Omental fat pad (tissue), 4 donors: ENCODE data around the gene RRBP1. TPM values are rescaled to one million over a fixed set of nuclear protein-coding genes. Genes with fewer than 3 reads are reported as not detected.
"Not testable (repeated sequence)": the region's sequence is repeated elsewhere in the genome, so short reads cannot be mapped to it uniquely, and the experiment has no call there.

Source experiments
- ATAC-seq: fragments of 150-250 bp; one replicate; pipeline ENCODE4 v1.9.1; 2016; ENCODE audit warnings: mild to moderate bottlenecking, moderate library complexity; ENCODE audit not compliant: low FRiP score
- DNase-seq: peaks from one replicate; pipeline ENCODE4 v3.0.0-alpha.2; 2019; ENCODE audit warnings: low spot score
- CTCF ChIP-seq, 3 donors: fragments of 450-650 bp; IDR thresholded peaks; one replicate each; pipeline ENCODE4 v1.5.1; 2016 to 2017; ENCODE audit warnings: antibody characterized with exemption in 3 of 3, mild to moderate bottlenecking in 3 of 3, moderate library complexity in 2 of 3
- total RNA-seq, 4 donors: library from RNA; depleted of rRNA; stranded (reverse); fragments of >200 nt; gene quantifications; one replicate each; pipeline ENCODE4 v1.1.0, GENCODE V29; 2016

Gene RRBP1
- total RNA-seq, 4 donors from 2014 or later = 67.9 to 142 (median 87.2) TPM

DNA sequence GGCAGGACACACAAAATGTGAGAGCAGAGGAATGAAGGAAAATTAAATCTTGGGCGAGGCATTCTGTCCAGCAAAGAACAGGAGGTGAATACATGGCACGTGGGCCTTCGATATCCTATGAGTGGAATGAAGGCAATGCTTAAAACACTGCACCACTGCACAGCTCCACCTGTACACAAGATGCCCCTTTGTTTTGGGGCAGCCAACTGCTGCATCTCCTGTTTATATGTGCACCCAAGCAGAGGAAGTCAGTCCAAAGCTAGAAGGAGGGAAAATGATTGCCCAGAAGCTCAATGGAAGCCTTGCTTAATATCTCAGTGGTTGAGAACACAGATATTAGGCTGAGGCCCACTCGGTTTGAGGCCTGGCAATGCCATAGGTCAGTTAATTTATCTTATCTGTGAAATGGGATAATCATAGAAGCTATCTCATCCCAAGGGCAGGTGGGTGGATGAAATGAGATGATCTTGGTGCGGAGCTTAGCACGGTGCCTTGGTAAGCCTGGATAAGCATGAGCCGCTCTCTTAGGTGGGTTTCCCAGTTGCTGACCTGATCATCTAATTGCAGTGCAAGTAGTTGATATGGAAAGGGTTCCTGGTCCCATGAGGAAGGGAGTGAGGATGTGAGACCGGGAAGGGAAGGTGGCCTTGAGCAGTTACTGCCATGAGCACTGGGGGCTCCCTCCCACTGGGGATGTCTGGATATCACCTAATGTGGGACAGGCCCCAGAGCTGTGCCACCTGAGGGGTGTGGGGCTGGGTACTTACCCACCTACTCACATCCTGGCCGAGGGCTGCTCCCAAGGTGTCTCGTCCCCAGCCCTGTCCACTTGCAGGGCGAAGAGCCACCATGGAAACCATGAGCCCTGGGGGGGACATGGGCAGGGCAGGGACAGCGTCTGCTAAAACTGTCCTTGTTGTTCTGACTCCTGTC, 27.6 kb upstream of the RRBP1 start:
- ATAC-seq (no peak), DNase-seq (no peak)
- TF ChIP-seq CTCF (IDR thresholded peaks at IDR 0.05) = no peak

DNA sequence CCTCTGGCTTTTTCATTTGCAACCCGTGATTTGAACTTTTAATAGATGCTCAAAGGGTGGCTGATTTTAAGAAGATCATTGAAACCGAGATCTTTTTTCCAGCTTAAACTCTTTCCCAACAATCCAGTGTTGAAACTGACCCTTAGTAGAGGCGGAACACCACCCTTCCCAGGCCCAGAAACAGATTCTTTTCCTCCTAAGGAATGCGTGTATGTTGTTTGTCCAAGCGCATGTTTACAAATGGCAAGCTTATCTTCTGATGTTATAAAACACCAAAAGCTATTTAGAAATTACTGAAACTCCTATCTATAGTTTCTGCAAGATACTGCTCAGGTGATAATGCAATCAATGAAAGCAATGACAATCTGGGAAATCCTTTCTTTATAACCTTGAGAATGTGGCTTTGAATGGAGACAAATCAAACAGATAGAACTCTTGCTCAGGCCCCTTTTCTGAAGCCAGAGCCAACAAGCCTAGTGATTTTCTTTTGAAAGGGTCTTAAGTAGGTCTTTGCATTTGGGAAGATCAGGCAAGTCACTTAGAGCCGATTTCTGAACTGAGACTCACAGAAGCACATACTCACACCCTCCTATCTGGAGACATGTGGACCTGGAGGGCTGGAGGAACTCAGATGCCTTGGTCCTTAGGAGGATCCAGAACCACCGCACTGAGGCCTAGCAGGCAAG, 26.8 kb upstream of the RRBP1 start:
- DNase-seq (no peak), ATAC-seq (no peak)
- TF ChIP-seq CTCF (IDR thresholded peaks at IDR 0.05) = no peak

- not testable (repeated sequence) for DNase-seq, ATAC-seq
Observed at GRCh38 chr20:17707951-17708350, 25.9 kb upstream of the RRBP1 start.

GRCh38 chr20:17706632-17707031, 24.6 kb upstream of the RRBP1 start:
- no peak for ATAC-seq
- DNase-seq = no peak
- no peak for TF ChIP-seq CTCF (IDR thresholded peaks at IDR 0.05)

DNA sequence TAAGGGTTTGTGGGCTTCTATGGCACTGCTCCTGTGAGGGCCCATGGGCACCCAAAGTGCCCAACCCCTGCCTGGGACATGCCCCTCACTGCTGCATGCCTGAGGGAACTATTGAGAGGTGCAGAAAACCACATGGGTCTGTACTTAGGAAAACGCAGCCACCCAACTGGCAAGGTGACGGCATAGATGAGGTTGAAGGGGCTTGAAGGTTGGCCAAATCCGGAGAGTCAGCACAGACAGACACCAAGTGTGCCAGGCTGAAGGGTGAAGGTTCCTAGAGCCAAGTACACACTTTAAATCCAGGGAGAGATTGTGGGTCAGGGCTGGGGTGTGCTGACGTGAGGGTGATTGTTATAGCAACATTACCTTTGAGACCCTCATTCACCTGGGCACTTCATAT, 23.9 kb upstream of the RRBP1 start:
- TF ChIP-seq CTCF (IDR thresholded peaks at IDR 0.05) = no peak
- ATAC-seq (no peak), DNase-seq (no peak)

DNA sequence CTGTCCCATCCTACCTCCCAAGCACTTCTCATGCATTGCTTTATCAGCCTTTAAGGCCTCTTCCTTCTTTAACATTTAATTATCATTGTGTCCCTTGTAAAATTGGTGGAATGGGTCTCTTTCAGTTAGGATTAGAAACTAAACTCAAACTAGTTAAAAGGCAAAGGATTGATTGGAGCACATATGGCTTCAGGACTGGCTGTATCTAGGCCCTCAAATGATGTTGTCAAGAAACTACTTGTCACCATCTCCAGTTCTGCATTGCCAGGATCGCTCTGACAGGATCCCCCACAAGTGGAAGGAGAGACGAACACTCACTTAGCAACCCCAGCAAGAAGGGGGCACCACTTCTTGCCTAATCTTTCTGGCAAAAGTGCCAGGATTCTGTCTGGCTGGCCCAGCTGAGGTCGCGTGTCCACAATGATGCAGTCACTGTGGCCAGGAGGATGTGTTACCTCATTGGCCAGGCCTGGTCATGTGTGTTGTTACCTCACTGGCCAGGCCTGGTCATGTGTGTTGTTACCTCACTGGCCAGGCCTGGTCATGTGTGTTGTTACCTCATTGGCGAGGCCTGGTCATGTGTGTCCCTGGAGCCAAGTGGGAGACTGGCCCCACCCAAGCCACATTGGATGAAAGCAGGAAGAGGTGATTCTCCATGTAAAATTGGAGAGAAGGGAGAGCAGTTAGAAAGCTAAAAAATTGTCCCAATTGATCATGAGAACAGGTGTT, 22.7 kb upstream of the RRBP1 start:
- ATAC-seq (no peak), DNase-seq (no peak)
- no peak for TF ChIP-seq CTCF (IDR thresholded peaks at IDR 0.05)

GRCh38 chr20:17701826-17702225, 19.8 kb upstream of the RRBP1 start:
- DNase-seq (no peak), ATAC-seq (no peak)
- no peak for TF ChIP-seq CTCF (IDR thresholded peaks at IDR 0.05)
